MM.1S (cell line): ENCODE results near the gene C2orf78.

ENCODE experiments used
- EZH2 ChIP-seq: fragments of 300-600 bp; sonication (generic); optimal IDR thresholded peaks from 2 replicates; pipeline ENCODE3; 2017; ENCODE audit warnings: low read depth, mild to moderate bottlenecking, antibody characterized with exemption, low read length, mixed read lengths
- TF ChIP-seq, protein P1 (sequence below): fragments of 300-600 bp; sonication (generic); IDR thresholded peaks from 2 replicates; pipeline ENCODE4 v1.5.1; 2016; ENCODE audit warnings: antibody characterized with exemption, low read length, mixed read lengths

DNA sequence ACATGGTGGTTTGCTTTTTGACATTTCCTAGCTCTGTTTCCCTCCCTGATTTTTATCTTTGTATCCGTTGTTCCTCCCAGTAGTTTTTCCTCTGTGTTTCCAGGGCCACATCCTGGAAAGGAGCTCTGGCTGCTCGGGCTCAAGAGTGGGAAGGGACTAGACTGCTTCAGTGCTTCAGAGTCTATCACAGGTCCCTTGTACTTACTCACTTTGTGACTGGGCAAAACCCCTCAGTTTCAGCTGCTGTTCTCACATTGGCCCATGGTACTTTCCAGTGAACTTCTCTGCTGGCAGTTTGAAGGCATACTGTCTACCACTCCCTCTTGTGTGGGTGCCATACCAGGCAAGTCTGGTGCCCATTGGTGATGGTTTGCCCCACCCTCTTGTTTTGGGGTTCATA, 37.2 kb downstream of the C2orf78 start:
- TF ChIP-seq, protein P1, sequence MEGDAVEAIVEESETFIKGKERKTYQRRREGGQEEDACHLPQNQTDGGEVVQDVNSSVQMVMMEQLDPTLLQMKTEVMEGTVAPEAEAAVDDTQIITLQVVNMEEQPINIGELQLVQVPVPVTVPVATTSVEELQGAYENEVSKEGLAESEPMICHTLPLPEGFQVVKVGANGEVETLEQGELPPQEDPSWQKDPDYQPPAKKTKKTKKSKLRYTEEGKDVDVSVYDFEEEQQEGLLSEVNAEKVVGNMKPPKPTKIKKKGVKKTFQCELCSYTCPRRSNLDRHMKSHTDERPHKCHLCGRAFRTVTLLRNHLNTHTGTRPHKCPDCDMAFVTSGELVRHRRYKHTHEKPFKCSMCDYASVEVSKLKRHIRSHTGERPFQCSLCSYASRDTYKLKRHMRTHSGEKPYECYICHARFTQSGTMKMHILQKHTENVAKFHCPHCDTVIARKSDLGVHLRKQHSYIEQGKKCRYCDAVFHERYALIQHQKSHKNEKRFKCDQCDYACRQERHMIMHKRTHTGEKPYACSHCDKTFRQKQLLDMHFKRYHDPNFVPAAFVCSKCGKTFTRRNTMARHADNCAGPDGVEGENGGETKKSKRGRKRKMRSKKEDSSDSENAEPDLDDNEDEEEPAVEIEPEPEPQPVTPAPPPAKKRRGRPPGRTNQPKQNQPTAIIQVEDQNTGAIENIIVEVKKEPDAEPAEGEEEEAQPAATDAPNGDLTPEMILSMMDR: no peak
- no peak for TF ChIP-seq EZH2
